GM06990 (cell line): Measurements from ENCODE around the gene HOXA2.

Experiments used
- DNase-seq: peaks from one replicate; pipeline ENCODE4 v3.0.0-alpha.2; 2011; ENCODE audit not compliant: insufficient read length; ENCODE audit errors: extremely low read depth
- H3K27me3 ChIP-seq: replicated peaks from 2 replicates; pipeline ENCODE4 v1.6.0; 2011; ENCODE audit warnings: low read length; ENCODE audit not compliant: control insufficient read depth, insufficient read depth
- H3K36me3 ChIP-seq: 2 replicates; pipeline ENCODE4 v1.5.1; 2011; ENCODE audit warnings: low read length; ENCODE audit not compliant: control insufficient read depth, insufficient read depth
- H3K4me3 ChIP-seq: replicated peaks from 2 replicates; pipeline ENCODE4 v1.5.1; 2011; ENCODE audit warnings: low read depth, mild to moderate bottlenecking, control low read depth, low read length
- TF ChIP-seq, protein P1 (sequence below): IDR thresholded peaks from 2 replicates; pipeline ENCODE4 v1.5.1; 2011; ENCODE audit warnings: low read length, control low read depth, mild to moderate bottlenecking, inconsistent platforms; ENCODE audit not compliant: insufficient read depth, poor library complexity, severe bottlenecking

Gene HOXA2

DNA sequence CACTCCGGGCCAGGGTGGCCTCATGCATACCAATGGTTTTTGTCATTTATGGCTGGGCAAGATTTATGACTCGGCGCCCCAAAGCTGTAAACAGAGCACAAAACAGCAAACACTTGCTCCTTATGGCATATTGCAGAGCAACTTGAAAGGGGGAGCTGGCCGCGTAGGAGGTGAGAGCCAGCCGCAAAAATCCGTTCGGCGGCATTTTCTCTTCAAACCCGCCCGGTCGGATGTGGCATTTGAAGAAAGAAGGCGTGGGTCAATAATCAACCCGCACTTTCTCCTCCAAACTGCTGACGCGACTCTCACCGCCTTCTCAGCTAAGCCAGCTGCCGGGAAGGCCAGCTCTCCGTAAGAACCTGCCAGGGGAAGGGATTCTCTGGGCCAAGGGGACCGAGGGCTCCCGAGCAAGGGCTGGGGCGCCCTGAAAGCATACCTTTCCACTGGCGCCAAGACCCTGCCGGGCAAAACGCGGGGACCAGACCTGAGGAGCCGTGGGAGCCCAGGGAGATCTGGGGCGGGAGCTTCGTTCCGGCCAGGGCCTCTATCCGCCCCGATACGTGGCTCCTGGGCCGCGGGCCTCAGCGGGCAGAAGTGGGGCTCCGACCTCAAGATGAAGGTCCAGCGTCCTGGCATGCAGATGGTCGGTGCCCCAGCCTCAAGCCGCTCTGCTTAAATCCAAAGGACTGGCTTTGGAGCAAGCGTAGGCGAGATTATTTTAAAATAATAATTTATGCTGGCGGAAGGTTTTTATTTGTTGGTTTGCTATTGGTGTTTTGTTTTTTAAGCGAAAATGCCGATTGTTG is 12.9 kb upstream of the HOXA2 start:
- Histone ChIP-seq H3K4me3 (no peak overlapping the region), H3K27me3 (no peaks in the 10 kb centered on the region; the same call in 1 of the 2 replicates), H3K36me3 (no peaks in the 10 kb centered on the region)
- TF ChIP-seq, protein P1, sequence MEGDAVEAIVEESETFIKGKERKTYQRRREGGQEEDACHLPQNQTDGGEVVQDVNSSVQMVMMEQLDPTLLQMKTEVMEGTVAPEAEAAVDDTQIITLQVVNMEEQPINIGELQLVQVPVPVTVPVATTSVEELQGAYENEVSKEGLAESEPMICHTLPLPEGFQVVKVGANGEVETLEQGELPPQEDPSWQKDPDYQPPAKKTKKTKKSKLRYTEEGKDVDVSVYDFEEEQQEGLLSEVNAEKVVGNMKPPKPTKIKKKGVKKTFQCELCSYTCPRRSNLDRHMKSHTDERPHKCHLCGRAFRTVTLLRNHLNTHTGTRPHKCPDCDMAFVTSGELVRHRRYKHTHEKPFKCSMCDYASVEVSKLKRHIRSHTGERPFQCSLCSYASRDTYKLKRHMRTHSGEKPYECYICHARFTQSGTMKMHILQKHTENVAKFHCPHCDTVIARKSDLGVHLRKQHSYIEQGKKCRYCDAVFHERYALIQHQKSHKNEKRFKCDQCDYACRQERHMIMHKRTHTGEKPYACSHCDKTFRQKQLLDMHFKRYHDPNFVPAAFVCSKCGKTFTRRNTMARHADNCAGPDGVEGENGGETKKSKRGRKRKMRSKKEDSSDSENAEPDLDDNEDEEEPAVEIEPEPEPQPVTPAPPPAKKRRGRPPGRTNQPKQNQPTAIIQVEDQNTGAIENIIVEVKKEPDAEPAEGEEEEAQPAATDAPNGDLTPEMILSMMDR = no peak
- DNase-seq = no peak

GRCh38 chr7:27114881-27115220 is 12.4 kb upstream of the HOXA2 start:
- Histone ChIP-seq H3K4me3 (no peak overlapping the region), H3K27me3 (no peaks in the 10 kb centered on the region; the same call in 1 of the 2 replicates), H3K36me3 (no peaks in the 10 kb centered on the region)
- TF ChIP-seq, protein P1 = no peak
- no peak for DNase-seq

DNA sequence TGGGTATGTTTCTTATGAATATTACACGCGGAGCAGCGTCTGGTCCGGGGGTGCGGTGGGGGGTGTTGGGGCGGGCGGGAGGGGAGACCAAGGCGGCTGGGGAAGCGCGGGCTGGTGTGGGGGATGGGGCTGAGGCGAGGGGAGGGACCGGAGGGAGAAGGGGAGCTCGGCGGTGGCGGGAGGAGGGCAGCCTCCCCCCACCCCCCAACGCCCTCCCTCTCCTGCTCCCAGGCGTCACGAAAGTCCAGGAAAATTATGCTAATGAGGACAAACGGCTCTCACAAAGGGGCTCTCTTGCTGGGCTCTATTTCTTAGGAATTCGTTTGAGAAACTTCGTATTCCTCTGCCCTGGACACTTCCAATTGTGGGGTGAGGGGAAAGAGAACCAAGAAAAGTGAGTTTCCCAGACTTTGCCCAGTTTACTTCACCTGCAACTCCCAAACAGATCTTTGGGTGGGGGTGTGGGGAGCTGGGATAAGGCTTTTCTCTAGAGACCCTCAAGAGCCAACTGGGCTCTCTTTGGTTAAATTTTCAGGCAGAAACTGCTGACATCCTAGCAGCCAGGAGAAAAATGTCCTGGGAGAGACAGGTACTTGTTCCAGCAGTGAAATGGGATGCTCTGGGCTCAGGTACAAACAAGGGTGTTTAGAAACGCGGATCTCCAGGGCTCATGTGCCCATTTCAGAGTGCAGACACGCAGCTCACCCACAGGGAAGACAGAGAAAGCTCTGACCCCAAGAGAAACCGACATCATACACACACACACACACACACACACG is 11.7 kb upstream of the HOXA2 start:
- Histone ChIP-seq H3K27me3 (no peaks in the 10 kb centered on the region; the same call in 1 of the 2 replicates), H3K4me3 (no peak overlapping the region), H3K36me3 (no peaks in the 10 kb centered on the region)
- TF ChIP-seq, protein P1 = no peak
- DNase-seq = no peak

DNA sequence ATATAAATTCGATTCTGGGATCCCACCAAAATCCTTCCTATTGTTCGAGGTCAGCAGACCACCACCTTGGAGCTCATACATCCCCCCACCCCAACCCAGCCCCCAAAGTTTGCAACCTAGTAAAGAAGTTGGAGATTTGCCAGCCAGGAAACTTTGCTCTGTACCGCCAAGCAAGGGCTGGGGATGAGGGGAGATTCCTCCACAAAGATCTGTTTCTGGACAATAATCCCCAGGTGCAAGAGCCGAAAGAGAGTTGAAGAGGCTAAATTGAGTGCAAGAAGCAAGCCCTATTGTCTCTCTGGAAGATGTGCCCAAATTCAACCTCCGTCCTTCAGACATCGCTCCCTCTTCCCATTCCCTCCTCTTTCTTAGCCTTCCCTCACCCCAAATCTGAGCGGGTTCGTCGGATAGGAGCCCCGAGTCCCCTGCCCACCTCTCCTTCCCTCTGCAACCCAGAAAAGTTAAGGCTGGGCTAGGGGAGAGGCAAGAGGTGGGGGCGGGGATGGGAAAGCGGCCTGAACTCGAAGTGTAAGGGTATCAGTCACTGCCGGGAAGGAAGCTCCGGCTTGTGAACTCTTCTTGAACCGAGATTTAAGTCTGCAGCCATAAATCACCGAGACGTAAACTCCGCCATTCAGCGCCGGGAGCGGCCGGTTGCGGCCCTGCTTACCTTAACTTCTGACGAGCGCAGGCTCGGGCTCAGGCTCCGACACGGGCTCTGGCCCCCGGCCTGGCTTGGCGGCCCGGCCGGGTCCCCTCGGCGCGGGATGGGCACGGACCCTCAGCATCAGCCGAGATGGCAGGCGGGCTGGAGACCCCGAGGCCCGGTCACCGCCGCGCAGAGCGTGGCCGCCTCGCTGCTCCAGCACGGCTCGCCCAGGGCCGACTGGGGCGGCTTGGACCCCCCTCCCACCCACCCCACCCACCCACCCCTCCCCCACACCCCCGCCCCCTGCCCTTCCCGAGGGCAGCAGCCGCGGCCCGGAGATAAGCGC is 10.8 kb upstream of the HOXA2 start:
- no peak for DNase-seq
- TF ChIP-seq, protein P1 = no peak
- Histone ChIP-seq H3K36me3 (no peaks in the 10 kb centered on the region), H3K27me3 (no peaks in the 10 kb centered on the region; the same call in 1 of the 2 replicates), H3K4me3 (no peak overlapping the region)

GRCh38 chr7:27112361-27112760 is 9.9 kb upstream of the HOXA2 start:
- H3K4me3 ChIP-seq = no peak overlapping the region
- no peaks in the 10 kb centered on the region for H3K36me3 ChIP-seq
- H3K27me3 ChIP-seq = no peaks in the 10 kb centered on the region; the same call in 1 of the 2 replicates
- DNase-seq = no peak
- TF ChIP-seq, protein P1 = no peak
